Stimulated activated CD8-positive, alpha-beta memory T cell treated with anti-CD3 and anti-CD28 coated beads, Interleukin-4, amount 100 ng/mL, for 4 hours (primary cell): Measurements from ENCODE around the gene SORCS2.
"Not testable (repeated sequence)": the region's sequence is repeated elsewhere in the genome, so short reads cannot be mapped to it uniquely, and the experiment has no call there.

ENCODE experiments used
- DNase-seq, 2 donors: peaks; one replicate each; pipeline ENCODE4 v3.0.0-alpha.2; 2020; ENCODE audit warnings: low read depth in 2 of 2, low spot score in 1 of 2

Gene SORCS2

DNA sequence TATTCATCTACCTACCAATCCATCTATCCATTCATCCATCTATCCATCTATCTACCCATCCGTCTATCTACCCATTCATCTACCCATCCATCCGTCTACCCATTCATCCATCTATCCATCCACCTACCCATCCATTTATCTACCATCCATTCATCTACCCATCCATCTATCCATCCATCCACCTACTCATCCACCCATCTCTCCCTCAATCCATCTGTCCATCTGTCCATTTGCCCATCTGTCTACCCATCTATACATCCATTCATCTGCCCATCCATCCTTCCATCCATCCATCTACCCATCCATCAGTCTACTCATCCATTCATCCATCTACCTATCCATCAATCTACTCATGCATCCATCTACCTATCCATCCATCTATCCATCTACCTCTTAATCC lies 369.2 kb downstream of the SORCS2 start:
- no peak for DNase-seq

DNA sequence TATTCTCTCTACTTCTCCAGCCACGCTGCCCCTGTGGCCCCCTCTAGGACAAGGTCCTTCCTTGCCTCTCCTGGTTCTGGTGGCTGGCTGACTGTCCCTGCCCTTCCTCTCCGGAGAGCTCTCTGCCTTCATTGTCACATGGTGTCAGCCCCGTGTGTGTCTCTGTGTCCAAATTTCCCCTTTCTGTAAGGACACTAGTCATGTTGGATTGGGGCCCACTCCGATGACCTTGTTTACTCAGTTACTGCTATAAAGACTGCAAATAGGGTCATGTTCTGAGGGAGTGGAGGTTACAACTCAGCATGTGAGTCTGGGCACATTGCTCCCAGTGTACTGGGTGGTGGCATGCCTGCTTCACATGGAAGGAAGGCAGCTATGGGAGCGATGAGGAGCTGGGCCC lies 371.9 kb downstream of the SORCS2 start:
- no peak for DNase-seq

DNA sequence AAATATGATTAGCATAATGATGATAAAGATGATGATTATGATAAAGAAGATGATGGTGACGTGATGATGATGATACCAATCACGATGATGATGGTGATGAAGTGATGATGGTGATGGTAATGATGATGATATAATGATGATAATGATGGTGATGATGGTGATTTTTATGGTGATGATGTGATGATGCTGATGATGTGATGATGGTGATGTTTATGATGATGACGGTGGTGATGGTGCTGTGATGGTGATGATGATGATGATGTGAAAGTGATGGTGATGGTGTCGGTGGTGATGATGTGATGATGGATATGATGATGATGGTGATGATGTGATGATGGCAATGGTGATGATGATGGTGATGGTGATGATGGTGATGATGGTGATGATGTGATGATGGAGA lies 373.1 kb downstream of the SORCS2 start:
- no peak for DNase-seq

DNA sequence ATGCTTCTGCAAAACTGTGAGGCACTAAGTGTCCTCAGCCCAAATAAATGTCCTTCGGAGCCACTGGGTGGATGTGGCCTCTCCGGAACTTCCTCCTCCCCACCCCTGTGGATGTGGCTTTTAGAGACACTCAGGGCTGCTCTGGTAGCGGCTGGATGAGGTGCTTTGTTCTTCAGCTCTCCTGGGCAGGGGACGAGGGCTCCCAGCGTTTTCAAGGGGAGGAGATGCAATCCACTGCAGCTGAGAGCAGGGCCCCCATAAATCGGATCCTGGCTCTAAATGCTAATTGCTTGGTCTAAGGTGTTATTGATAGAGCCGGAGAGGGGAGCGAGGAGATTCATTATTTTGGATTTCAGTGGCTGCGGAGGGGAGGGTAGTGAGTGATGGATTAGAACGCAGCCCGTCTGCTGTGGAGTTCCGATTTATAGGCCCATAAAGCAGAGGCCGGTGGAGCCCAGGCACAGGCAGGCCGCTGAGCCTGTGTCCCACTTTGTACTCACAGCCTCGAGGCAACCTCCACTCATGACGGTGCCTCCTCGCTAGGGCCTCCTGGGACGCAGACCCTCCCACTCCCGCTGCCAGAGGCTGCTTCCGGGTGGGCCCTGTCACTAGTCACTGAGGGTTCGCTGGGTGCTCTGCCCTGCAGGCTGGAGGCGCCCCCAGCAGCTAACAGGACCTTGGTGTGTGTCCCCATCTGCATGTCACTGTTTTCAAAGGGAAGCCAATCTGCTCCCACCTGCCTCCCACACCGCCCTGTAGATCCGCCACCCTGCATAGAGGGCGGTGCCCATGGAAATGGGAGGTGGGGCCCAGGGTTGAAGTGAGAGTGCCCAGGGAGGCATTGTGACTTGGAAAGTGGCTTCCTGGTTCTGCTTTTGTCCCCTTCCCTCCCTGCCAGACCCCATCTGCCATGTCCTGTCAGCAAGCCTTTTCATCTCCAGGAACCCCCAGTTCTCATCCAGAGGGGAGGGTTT lies 377.8 kb downstream of the SORCS2 start:
- no peak for DNase-seq

DNA sequence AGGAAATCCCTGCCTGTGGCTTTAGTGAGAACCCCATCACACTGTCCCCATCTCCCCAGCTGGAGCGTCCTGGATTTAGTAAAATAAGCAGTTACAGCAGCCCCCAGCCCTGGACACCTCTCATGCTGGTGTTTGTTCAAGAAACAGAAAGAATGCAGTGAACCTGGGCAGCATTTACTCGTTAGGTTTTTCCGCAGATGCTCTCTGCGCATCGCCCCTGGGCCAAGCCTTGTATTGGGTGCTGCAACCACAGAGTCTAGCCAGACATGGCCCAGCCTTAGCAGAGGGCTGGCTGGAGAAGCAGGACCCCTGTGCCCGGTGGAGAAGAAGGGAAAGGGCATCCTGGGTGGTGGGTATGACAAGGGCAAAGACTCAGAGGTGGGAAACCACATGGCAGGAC lies 378.7 kb downstream of the SORCS2 start:
- no peak for DNase-seq

DNA sequence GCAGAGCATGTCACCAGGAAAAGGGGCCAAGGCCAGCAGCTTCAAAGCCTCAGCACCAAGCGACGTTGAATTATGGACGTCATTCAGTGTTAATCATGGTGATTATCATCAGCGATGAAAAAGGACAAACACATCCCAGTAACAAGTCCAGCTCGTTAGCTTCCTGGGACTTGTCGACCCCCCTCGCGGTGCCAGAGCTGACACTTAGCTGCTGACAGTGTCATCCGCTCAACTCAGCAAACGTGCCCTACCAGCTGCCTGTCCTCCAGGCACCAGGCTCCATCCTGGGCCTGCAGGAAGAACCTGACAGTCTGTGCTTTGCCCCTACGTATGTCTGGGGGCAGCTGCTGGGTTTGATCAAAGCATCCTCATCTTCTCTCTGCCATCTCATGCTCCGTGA lies 379.4 kb downstream of the SORCS2 start:
- DNase-seq: no peak

DNA sequence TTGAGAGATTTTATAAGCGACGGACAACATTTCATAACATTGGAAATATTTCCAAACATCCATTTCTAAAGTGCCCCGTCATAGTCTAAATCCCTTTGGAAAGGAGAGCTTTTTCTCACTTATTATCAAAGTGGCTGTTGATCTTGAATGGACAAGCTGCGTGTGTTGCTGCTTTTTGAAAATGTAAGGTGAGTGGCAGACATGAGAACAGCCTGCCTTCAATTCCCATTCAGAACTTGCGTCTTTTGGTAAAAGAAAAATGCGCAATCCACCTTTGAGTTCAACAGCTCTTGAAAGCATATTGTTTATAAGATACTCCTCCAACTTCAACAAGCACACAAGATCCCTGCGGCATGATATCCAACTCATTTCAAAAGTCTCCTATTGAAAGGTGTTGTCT lies 380.6 kb downstream of the SORCS2 start:
- DNase-seq: no peak

DNA sequence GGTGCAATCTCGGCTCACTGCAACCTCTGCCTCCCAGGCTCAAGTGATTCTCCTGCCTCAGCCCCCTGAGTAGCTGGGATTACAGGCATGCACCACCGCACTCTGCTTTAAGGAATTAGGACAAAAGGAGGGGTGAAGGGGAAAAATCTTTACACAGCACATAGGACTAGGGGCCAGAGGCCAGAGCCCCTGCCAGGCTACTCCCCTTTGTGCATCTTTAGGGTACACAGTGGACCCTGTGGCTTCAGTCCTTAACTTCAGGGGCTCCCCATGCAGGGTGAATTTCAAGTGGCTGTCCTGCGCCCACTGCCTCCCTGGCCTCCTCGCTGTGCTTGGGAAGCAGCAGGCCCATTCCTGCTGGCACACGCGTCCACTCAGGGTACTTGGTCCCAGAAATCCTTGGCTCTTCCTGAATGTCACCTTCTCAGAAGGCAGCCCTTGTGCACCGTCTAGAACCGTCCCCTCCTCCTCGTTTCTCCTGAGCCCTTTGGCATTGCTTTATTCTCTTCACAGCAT lies 381.3 kb downstream of the SORCS2 start:
- DNase-seq: no peak

DNA sequence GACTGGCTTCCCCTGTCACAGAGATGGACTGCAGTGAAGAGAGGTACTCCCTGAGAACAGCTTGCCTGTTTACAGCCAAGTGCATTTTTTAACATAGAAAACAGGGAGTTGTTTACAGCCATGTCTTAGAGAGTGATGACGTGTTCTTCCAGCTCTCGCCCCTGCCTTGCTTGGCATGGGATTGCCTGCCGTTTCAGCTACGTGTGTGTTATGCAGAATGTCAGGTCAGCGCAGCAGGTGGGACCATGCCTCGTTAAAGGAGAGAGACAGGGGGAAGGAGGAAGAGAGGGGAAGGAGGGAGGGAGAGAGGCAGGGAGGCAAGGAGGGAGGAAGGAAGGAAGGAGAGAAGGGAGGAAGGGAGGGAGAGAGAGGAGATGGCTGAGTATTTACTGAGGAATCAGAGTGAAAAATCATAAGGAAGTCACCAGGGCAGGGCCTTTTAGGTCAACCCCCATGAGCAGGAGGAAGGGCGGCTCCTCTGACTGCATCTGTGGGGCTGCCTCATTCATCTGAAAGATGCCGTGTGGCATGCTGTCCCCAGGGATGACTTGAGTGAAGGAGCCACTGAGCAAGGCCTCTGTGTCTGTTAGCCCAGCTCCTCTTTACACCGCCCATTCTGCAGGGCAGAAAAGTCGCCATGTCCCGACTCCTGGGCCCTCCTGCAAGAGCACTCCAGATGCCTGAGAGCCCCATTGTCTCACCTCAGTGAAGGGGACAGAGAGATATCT lies 382.1 kb downstream of the SORCS2 start:
- DNase-seq: no peak

DNA sequence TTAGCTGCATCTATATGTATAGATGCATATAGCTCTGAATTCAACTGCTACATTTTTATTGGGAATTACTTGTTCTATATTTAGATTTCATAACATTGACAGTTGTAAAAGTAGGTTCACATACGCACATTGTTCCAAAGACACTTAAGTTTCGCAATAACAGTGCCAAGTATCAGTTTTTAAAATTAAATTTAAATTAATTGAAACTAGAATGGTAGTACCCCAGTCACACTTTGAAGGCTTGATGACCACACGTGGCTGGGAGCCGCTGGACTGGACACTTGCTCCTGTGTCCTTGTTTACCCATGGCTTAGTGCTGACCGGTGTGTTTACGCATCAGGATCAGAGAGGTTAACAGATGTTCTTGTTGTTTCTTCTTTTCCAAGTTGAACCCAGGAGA lies 383.1 kb downstream of the SORCS2 start:
- no peak for DNase-seq

DNA sequence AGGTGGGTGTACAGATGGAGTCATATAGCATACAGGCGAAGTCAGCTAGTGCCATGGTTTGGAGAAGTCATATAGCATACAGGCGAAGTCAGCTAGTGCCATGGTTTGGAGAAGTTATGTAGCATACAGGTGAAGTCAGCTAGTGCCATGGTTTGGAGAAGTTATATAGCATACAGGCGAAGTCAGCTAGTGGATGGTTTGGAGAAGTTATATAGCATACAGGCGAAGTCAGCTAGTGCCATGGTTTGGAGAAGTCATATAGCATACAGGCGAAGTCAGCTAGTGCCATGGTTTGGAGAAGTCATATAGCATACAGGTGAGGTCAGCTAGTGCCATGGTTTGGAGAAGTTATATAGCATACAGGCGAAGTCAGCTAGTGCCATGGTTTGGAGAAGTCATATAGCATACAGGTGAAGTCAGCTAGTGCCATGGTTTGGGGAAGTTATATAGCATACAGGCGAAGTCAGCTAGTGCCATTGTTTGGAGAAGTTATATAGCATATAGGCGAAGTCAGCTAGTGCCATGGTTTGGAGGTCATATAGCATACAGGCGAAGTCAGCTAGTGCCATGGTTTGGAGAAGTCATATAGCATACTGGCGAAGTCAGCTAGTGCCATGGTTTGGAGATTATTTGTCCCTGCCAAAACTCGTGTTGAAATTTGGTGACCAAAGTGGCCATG lies 385.2 kb downstream of the SORCS2 start:
- DNase-seq: not testable (repeated sequence)

DNA sequence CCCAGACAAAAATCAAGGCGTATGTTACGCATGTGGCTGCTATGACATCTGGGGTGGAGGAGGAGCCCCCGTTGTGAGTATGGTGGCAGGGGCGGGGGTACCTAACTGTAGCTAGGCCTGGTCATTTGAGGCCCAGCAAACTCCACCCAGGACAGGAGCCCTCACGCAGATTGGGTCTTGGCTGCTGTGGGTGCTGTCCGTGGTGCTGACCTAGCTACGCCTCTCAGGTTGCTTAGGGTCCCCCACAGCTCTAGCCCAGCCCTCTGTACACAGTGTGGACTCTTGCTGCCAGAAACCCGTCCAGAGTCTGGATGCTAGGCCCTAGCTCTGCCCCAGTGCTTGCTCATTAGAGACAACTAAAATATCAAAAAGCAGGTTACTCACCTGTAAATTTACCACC lies 389.1 kb downstream of the SORCS2 start:
- DNase-seq: no peak

DNA sequence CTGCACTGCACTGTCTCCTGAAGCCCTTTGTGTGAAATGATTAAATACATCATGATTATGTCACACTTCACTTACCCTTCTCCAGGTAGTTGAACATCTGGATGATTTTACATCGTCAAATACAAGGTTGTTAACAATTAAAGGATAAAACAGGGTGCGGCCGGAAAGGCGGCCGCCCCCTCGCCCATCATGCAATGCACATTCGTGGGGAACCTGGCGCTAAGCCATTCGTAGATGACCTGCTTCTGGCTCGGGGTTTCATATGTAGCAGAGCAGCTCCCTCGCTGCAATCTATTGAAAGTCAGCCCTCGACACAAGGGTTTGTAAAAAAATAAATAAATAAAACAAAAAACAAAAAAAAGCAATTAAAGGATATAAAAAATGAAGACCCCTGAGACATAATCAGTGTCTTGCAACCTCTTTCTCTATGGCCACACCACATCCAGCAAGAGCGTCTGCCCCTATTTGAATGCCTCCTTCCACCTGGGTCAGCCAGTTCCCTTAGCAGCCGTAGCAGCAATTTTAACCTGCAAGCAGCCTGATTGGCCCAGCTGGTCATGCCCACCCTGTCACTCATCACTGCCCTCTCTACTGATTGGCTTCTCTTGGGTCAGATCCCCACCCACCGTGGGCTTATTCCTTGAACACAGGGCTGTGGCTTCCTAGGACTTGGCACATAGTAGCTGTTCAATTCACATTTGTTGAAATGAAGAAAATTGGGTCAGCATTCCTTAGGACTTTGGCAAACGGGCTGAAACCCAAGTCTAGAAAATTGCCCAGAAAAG lies 390.2 kb downstream of the SORCS2 start:
- DNase-seq: no peak

DNA sequence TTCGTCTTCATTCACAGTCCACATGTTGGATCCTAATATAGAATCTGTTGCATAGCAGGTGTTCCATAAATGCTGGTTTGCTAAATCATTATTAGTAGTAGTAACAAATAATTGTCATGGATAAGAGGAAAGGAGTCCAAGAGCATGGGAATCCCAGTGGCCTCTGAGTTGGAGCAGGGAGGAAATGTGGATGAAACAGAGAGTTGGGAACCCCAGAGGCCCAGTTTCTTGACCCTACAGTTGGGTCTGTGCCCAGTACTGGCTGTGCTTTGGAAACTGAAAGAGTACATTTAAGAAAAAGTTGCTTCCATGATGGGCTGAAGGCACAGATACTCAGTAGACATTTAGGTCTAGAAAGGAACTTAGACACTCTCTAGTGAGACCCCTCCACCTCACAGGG lies 391.8 kb downstream of the SORCS2 start:
- DNase-seq: no peak

DNA sequence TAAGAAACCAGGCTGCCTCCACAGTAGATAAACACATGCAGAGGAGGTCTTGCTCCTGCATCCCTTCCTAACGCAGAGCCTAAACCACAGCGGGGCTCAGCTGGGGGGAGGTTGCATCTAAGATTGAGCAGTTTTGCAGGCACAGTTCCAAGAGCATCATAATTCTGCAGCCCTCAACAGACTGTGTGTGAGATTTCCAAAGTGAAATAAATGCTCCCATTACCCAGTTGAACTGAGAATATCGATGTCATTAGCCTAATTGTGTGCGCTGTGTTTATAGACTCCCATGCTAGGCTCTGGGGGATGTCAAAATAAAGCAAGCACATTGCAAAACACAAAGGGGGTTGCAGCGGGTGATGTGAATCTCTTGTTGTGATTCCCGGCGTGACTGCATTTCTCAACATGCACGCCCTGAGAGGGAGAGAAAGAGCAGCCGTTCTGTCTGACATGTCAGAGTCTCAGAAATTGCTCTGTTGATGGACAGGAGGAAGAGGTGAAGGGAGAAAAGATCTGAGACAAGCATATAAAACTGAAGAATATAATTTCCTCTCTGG lies 392.3 kb downstream of the SORCS2 start:
- no peak for DNase-seq

DNA sequence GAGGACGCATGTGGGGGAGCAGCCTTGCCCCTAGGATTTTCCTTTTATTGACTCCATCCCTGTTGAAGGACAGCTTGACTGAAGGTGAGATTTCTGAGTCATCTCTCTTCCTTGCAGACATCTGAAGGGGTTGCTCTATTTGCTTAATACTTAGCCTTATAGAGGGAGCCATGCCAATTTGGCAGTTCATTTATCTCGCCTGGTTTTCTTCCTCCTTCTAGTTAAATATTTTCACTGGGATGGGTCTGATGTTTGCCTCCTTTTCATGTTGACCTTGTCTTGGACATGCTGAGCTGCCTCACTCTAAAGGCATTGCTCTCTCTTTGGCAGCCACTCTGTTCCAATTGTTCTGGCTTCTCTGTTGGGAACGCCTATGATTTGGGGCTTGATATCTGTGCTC lies 393.4 kb downstream of the SORCS2 start:
- no peak for DNase-seq

DNA sequence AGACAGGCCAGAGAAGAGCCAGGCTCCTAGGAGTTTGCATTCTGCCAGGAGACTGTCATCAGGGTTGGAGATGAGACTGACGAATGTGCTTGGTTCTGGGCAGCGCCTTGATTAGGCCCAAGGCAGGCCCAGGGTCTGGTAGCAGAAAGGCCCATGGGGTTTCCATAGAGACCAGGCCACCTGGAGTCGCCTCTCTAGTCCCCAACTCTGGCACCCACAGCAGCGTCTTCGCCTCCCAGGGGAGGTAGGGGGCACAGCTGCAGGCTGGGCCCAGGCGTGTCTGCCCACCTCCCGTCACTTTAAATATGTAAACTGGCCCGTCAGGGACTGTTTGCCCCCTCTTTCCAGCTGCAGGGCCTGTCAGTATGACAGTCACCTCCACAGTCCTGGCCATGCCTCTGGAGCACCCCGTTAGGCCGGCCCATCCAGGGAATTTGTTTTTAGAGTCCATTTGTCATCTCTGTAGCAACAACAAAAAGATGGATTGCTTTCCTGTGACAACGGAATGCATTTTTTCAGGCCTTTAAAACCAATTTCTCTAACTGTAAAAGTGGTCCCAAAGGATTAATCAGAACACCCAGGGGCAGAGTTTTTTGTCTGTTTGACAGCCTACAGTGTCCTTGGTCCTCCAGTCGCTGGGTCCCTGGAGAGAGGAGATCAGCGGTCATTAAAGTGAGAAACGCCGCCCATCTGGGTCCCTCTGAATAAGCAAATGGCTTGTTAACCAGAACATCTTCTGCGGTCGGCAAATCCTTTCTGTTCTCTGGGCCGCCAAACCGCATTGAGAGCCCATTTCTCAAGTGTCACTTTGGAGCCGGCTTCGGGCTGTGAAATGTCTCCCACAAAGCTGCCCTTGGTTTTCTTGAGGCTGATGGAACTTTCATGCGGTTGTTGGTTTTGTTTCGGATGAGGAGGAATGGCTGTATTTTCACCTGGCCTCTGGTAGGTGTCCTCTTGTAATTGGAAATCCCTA lies 395.4 kb downstream of the SORCS2 start:
- DNase-seq: no peak

DNA sequence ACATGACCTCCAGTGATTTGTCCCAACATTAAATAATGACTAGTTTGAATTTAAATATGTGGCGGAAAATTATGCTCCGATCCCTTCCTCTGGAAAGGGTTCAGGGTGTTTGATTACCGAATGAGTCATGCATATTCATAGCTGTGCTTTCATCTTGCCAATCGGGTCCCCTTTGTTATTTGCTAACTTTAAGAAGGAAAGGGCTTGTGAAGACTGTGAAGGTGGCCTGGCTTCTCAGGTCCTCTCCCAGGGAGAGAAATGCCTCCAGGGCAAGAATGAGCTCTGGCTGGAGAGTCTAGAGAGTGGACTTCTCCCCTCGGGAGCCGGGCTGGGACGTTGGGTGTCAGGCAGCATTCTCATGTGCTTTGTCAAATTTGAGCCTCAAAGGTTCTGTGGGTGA lies 397.9 kb downstream of the SORCS2 start:
- no peak for DNase-seq

DNA sequence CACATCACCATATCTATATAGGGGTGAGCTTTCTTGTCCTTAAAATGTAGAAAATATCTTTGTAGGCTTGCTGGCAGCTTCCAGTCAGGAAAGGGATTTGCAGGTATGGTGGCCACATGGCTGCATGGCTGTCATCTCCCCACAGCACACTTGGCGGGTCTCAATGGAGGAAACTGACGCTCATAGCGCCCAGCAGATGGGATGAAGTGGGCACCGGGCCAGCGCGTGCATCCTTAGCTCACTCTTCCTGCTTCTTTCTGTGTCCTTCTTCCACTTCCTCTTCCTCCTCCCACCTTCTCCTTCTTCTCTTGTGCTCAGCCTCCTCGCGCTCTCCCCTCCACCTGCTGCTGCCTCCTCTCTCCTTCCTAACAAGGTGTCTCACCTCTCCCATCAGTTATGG lies 398.6 kb downstream of the SORCS2 start:
- DNase-seq: no peak
